Nephron (organoid): ENCODE measurements around the gene NPTXR.
A peak's percentile ranks its signal among the peaks of the same experiment; 100 is the strongest.

Experiments used
- H3K27ac Mint-ChIP-seq, 3 experiments: 2 replicates each; pipeline ENCODE4 v1.8.0; 2020; ENCODE audit warnings: mixed read lengths in 3 of 3, mild to moderate bottlenecking in 2 of 3, moderate library complexity in 1 of 3
- H3K27me3 Mint-ChIP-seq: 2 replicates; pipeline ENCODE4 v1.8.0; 2021; ENCODE audit warnings: low read depth, mild to moderate bottlenecking, moderate library complexity, mixed read lengths
- H3K36me3 Mint-ChIP-seq: 2 replicates; pipeline ENCODE4 v1.8.0; 2020; ENCODE audit warnings: low read depth, mixed read lengths
- H3K4me1 Mint-ChIP-seq: 2 replicates; pipeline ENCODE4 v1.8.0; 2020; ENCODE audit warnings: mixed read lengths
- H3K4me3 Mint-ChIP-seq, 3 experiments: 2 replicates each; pipeline ENCODE4 v1.8.0; 2020; ENCODE audit warnings: mild to moderate bottlenecking in 3 of 3, mixed read lengths in 3 of 3, moderate library complexity in 2 of 3
- H3K9me3 Mint-ChIP-seq: 2 replicates; pipeline ENCODE4 v1.8.0; 2020; ENCODE audit warnings: mixed read lengths
- CTCF ChIP-seq, 3 experiments: fragments of 200-600 bp; sonication (generic); IDR thresholded peaks; one replicate each; pipeline ENCODE4 v1.5.0; 2021; ENCODE audit warnings: antibody characterized with exemption in 3 of 3; ENCODE audit not compliant: unreplicated experiment in 3 of 3

The NPTXR gene

GRCh38 chr22:38798496-38798895, 45.3 kb downstream of the NPTXR start:
- no peak for TF ChIP-seq CTCF (IDR thresholded peaks at IDR 0.05; ENCODE audit: unreplicated experiment in 3 of 3)
- H3K4me3 Mint-ChIP-seq = no peak overlapping the region
- no peaks in the 10 kb centered on the region for H3K36me3 Mint-ChIP-seq
- H3K27me3 Mint-ChIP-seq = peaks cover 65% of the 10 kb centered on the region
- no peak overlapping the region for H3K27ac Mint-ChIP-seq
- no peaks in the 10 kb centered on the region for H3K9me3 Mint-ChIP-seq
- H3K4me1 Mint-ChIP-seq = peaks cover 6% of the 10 kb centered on the region

GRCh38 chr22:38796262-38796957, 47.4 kb downstream of the NPTXR start:
- Mint-ChIP-seq H3K27ac (no peak overlapping the region), H3K4me3 (no peak overlapping the region), H3K36me3 (no peaks in the 10 kb centered on the region), H3K27me3 (peaks cover 54% of the 10 kb centered on the region), H3K9me3 (no peaks in the 10 kb centered on the region), H3K4me1 (peaks cover 12% of the 10 kb centered on the region)
- TF ChIP-seq CTCF (IDR thresholded peaks at IDR 0.05; ENCODE audit: unreplicated experiment in 3 of 3) = no peak

GRCh38 chr22:38795569-38795968, 48.3 kb downstream of the NPTXR start:
- Mint-ChIP-seq H3K9me3 (no peaks in the 10 kb centered on the region), H3K36me3 (no peaks in the 10 kb centered on the region), H3K27ac (no peak overlapping the region), H3K27me3 (peaks cover 46% of the 10 kb centered on the region), H3K4me1 (peaks cover 12% of the 10 kb centered on the region), H3K4me3 (peak overlapping the region; percentile 23 to 33 (median 25))
- no peak for TF ChIP-seq CTCF (IDR thresholded peaks at IDR 0.05; ENCODE audit: unreplicated experiment in 3 of 3)

DNA sequence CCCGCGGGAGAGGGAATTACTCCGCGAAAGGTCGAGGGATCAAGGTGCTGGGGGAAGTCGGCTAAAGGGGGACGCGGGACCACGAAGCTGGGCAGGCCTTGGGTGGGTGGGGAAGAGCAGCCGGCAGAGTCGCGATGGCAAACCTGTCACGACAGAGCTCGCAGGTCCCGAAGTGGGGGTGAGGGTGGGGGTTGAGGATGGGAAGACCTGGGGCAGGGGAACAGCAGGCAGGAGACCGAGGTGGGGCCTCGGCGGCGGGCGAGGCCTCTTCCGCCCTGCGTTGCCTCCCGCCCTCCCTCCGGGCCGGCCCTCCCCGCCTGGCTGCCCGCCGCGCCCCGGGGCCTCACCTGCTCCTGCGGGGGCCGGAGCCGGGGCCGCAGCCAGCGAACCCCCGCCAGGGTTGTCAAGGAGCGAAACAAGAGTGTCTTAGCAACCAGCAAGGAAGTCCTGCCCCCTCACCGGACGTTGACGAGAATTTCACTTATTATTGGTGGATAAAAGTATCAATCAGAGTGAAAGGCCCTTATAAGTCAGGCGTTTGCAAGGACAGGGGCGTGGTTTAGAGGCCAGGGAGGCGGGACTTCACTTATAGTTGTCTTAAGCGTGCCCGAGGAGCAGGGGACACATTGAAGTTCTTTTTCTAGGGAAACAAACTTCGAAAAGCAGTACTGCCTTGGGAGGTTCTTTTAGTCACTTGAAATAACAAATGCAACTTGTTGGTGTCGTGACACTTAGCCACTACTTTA, 49.9 kb downstream of the NPTXR start, which contains the start of gene DNAL4:
Gene DNAL4 (minus strand): TSS at position 423 of the 746 bp plus-strand sequence. CDS start 11,412 bp downstream, outside the sequence.
- peak within 1 kb of the TSS; percentile 87 to 95 (median 94) for H3K4me3 Mint-ChIP-seq
- peaks cover 32% of the 10 kb centered on the region for H3K27me3 Mint-ChIP-seq
- H3K36me3 Mint-ChIP-seq = no peaks in the 10 kb centered on the region
- TF ChIP-seq CTCF (IDR thresholded peaks at IDR 0.05; ENCODE audit: unreplicated experiment in 3 of 3) = no peak
- peaks cover 15% of the 10 kb centered on the region for H3K4me1 Mint-ChIP-seq
- H3K9me3 Mint-ChIP-seq = no peaks in the 10 kb centered on the region
- peak within 1 kb of the TSS; percentile 63 to 92 (median 81) for H3K27ac Mint-ChIP-seq

- Mint-ChIP-seq H3K4me3 (peak overlapping the region; percentile 87 to 95 (median 94)), H3K27me3 (peaks cover 30% of the 10 kb centered on the region), H3K27ac (peak overlapping the region; percentile 63 to 89 (median 81)), H3K9me3 (no peaks in the 10 kb centered on the region), H3K36me3 (no peaks in the 10 kb centered on the region), H3K4me1 (peaks cover 21% of the 10 kb centered on the region)
- TF ChIP-seq CTCF (IDR thresholded peaks at IDR 0.05; ENCODE audit: unreplicated experiment in 3 of 3) = no peak
These were observed 50.5 kb downstream of the NPTXR start for GRCh38 chr22:38793317-38793716.
